ENCODE data around the gene STARD5.
"Not testable (repeated sequence)": the region's sequence is repeated elsewhere in the genome, so short reads cannot be mapped to it uniquely, and the experiment has no call there.

Gene STARD5

DNA sequence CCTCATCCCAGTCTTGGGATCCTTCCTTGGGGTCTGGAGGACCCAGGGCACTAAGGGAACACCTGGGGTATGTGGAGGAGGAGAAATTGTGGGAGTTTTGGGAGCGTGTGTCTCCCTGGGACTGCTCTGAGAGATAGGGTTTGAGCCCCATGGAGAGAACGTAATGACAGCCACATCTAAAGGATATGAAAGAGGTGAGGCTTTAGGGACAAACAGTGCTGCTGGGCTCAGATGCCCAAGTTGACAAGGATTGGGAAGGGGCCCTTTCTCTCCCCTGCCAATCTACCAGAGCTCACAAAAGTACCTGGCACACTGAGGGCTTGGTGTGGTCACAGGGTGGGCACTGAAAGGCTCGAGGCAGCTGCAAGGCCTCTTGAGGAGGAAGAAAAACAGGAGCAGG is 13.3 kb upstream of the STARD5 start:
- no peak for DNase-seq (ENCODE audit: low read depth)

DNA sequence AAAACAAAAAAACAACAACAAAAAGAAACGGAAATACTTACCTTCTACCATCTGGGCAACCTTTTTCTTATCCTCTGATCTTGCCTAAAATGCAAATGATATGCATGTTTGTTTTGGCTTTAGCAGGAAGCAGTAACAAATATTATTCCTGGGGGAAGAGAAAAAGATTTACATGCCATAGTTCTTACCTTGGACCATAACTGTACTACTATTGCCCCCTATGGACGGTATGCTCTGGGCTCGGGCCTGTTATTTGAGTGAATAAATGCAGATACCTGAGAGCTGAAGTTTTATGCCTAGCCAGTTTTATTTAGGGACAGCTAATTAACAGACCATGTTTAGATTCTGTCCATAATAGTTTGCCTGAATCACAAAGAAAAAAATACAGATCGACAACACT is 12.6 kb upstream of the STARD5 start:
- no peak for DNase-seq (ENCODE audit: low read depth)

DNA sequence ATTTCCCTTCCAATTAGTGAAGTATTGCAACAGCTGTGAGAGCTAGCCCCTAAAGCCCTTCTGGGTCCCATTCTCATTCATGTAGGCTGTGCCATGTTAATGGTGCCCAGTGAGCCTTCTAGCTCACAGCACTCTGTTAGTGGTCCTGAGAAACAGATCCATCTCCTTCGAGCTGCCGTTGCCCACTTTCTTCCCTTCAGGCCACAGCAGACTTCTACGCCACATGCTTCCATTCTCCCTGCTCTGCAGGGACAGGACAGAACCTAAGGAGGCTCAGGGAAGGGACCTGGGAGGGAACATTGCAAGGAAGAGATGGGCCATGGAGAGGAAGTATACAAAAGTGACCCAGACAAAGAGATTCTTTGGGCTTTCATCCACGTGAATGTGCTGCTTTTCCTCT is 11.7 kb upstream of the STARD5 start:
- no peak for DNase-seq (ENCODE audit: low read depth)

DNA sequence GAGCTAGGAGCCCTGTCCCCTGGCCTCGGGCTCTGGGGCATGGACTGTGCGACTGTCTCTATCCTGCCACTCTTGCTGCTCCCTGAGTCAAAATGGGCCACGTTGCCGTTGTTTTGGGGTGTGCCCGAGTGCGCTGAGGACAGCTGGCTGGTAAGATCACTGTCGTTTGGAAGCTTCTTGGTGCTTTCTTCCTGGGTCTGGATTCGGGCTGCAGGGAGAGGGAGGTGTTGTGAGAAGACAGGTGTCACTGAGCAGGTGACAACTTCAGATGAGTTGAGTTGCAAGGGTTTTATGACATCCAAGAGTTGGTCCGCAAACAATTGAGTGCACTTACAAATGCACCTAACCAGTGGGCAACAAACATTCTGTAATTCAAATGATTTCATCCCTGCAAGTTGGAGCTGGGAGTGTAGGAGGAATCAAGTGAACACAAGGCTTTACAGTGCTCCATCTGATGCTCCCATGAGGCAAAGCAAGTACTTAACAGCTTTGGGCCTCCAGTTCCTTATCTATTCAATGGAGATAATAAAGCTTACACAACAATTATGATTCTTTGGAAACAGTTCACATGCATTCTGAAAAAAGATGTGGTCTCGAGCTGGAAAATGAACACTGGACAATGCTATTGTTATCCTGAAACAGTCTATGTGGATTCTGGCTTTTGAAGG is 11.0 kb upstream of the STARD5 start:
- DNase-seq (ENCODE audit: low read depth): no peak

DNA sequence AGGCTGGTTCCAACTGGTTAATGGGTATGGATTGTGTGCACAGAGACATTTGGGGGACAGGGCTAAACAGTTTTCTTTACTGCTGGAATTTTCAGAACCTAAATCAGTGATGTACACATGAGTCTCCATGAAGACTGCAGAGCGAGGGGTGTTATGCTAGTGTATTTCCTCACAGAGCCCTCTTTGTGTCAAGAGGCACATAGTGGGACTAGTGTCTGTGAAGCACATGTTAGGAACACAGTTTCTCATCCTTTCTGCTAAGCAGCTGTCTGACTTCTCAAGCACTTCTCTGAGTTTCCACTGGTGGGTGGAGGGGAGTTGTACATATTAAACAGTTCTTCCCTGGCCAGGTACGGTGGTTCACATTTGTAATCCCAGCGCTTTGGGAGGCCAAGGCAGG is 9.4 kb upstream of the STARD5 start:
- no peak for DNase-seq (ENCODE audit: low read depth)

DNA sequence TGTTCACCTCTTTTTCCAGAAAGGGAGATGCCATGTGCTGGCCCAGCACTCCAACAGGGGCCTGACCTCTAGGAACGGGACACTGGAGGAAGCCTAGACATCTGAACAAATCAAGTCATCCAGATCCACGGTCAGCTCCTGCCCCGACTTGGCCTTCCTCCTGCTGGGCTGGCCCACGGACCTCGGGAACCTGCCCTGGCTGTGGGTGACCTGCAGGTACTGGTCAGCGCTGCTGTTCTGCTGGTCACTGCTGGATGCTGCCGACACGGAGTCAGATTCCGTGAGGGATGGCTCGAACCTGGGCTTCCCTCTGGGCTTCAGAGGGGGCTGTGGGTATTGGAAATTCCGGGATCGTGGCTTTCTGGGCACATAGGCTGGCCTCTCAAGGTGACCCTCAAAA is 8.4 kb upstream of the STARD5 start:
- no peak for DNase-seq (ENCODE audit: low read depth)

DNA sequence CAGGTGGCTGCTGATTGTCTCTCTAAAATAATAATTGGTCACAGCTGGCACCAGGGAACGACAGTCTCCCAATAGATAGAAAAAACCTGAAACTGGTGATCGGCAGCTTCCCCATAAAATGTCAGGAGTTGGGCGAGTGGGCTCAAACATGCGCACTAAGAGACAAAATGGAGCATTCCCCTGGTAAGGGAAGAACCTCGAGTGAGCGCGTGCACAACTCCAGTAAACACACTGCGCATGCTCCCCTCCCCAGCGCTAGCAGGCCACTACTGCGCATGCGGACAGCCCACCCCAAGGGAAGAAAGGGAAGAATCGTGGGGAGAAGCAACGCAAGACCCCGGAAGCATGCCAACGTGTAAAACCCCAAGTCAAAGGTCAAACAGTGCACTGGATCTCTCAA is 7.7 kb upstream of the STARD5 start:
- DNase-seq (ENCODE audit: low read depth): no peak

DNA sequence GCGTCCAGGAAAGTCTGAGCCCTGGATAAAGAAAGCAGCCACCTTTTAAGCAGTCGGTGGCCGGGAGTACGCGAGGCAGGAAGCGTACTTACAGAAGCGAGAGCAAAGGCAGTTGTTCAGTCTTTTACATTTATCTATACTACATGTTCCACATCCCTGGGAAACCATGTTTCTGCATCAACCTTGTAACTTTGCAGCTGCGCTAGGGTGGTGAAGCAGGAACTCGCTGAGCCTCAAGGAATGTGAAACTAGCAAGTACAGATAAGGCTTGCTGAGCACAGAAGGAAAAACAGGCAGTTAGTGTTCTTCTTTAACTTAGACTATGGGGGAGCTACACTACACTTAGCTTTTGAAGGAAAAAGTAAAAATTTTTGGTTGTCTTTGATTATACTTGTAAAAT is 7.2 kb upstream of the STARD5 start:
- not testable (repeated sequence) for DNase-seq (ENCODE audit: low read depth)

DNA sequence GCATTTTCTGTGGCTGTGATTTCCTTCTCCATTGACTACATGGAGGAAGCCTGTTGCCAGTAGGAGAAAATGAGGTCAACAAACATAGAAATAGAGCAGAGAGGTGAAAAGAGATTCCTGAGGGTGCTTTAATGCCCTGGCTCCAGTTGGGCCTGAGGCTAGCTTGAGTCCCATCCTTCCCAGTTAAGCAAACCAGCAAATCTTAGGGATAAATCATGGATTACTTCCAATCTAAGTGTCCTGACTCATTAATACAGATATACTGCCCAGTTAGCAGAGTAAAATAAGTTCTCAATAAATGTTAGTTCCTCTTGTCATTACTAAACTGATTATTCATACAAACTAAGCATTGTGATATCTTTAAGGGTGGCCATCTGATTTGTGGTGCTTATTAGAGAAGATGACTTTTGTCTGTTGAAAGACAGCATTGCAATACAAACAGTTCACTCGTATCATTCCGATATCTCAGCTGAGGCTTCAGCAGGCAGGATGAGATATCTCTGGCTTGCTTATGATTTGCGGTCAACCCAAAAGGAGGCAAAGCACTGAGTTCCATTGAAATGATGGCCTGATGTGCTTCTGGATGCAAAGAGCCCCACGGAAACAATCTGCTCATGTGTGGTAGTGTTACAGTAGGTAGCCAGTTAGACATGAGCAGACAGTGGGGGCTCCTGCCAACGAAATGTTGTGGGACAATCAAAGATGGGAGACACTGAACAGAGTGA is 6.6 kb upstream of the STARD5 start:
- no peak for DNase-seq (ENCODE audit: low read depth)

DNA sequence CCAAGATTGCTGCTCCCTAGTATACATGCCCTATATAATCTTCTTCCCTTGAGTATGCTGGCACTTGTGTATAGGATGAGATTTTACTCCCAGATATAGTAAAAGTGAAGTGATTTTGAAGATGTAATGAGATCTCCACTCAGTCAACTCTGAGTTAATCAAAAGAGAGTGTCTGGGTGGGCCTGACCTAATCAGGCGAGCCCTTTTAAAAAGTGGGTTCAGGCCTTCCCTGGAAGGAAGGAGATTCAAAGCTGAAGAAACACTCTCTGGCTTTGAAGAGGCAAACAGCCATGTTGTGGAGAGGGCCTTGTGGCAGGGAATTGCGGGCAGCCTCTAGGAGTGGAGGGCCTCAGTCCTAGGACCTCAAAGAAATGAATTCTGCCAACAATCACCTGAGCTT is 5.5 kb upstream of the STARD5 start:
- DNase-seq (ENCODE audit: low read depth): no peak

DNA sequence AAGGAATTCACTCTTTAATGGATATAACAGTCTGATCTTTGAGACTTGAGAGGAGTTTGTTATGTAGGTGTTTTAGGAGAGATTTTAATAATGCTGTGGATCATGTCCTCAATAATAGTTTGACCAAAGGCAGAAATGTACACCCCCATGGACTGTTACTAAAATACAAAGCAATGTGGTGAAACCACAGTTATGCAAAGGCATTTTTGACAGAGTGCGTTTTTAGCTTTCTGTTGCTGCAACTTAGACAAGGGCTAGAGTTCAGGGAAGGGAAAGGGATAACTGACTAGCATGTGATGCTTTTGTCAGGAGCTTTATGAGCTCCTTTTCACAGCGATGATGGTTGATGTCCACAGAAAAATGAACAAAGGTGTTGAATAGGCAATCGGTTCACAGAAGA is 3.6 kb upstream of the STARD5 start:
- no peak for DNase-seq (ENCODE audit: low read depth)

DNA sequence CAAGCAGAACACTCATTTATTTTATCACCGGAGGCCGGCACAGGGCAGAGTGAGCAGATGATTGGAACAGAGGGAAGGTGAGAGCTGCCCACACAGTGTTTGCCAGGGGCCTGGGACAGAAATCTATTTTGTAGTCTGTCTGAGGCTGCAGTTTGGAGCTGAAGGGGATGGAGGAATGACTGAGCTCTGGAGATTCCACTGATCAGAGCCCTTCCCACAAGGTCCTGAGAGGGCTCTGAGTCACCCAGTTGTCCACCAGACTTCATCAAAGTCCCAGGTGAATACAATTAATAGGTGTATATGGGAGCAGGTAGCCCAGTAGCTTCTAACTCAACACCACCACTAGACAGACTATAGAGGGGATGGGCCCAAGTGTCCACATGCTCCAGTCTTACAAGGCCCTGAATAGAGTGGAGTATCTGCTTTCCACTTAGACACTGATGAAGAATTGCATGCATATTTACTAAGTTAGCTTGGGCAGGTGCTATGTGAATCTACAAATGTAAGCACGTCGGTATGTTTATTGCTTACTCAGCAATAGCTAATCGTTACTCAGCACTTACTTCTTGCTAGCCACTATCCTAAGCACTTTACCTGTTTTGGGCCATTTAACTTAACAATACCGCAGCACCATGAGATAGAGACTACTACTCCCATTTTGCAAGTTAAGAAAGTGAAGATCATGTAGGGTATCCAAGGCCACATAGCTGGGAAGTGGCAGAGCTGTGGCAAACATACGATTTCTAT is 2.7 kb upstream of the STARD5 start:
- no peak for DNase-seq (ENCODE audit: low read depth)

DNA sequence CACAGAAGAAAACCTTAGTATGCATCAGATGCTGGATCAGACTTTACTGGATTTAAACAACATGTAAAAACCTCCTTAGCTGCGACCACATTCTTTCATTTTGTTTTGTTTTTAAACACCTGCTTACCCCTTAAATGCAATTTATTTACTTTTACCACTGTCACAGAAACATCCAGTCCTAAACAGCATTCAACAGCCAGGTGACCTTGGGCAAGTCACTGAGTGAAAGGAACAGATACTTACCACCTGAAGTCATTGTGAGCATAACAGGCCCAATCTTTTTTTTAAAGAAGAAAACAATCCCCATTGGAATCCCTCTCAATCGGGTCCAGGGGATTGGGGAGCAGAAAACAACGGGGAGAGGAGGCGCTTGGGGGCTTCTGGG is 390 bp downstream of the STARD5 start:
- no peak for DNase-seq (ENCODE audit: low read depth)

DNA sequence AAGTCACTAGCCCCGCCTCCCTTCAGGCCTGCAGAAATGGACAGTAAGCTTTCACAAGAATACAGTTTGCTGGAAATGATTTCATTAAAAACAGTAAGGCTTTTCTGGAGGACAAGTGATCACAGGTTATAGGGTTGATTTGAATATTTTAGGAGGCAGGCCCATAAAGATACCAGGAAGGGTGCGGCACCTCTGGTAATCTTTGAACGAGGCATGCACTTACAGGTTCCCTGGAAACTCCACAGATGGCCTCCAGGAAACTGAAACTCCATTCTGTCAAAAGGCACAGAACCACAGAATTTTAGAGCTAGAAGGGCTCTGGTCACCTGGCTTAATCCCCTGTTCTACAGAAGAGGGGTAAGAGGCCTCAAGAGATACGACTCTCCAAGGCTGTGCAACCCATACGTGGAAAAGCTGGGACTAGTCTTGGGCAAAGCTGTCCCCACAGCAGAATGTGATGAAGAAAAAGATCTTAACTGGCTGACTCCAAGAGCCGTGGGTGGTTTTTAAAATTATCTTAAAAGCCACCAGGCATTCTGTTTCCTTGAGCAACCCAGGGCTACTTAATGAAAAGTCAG is 1.2 kb downstream of the STARD5 start:
- DNase-seq (ENCODE audit: low read depth): no peak

DNA sequence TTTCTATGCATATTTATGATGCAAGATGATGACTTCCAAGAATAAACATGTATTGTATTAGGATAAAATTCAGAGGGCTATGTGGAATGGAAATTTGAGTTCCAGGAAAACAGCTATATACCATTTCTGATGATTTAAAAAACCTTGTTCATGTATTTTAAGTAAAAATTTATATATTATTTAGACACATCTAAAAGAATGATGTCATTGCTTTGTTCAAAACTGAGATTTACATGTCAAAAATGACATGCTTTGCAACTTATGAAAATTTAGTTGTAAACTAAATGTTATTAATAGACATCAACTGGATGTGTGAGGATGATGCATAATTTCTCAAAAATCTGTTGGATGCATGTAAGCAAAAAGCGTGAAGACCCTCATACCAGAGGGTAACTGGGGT is 2.3 kb downstream of the STARD5 start:
- no peak for DNase-seq (ENCODE audit: low read depth)

DNA sequence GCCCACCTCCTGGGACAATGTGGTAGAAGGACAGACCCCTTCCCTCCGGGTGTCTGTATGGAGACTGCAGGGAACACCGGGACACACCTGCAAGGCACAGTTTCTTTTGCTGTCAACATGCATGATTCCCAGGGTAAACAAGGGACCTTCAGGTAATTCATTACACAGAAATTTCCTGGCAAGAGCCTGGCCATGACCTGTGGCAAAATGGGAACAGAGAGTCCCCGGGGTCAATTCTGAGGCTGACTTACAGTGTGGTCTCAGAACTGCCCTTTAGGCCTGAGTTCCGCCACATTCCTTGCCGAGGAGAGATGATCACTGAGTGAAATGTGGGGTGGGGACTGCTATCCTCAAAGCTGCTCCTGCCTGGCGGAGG is 6.3 kb downstream of the STARD5 start:
- no peak for DNase-seq (ENCODE audit: low read depth)

DNA sequence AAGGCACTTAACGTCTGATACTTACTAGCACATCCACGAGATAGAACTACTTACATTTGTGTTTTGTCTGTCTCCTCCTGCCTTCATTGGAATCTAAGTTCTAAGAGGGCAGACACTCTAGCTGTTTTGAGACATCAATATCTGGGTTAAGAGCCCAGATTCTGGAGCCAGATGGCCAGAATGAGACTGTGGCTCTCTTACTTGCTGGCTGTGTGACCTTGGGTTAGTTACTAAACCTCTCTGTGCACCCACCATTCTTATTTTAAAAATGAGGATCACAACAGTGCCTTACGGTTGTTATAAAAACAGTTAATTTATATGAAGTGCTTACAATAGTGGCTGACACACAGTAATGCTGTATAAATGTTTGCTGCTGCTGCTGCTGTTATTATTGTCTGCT is 7.7 kb downstream of the STARD5 start:
- DNase-seq (ENCODE audit: low read depth): no peak

DNA sequence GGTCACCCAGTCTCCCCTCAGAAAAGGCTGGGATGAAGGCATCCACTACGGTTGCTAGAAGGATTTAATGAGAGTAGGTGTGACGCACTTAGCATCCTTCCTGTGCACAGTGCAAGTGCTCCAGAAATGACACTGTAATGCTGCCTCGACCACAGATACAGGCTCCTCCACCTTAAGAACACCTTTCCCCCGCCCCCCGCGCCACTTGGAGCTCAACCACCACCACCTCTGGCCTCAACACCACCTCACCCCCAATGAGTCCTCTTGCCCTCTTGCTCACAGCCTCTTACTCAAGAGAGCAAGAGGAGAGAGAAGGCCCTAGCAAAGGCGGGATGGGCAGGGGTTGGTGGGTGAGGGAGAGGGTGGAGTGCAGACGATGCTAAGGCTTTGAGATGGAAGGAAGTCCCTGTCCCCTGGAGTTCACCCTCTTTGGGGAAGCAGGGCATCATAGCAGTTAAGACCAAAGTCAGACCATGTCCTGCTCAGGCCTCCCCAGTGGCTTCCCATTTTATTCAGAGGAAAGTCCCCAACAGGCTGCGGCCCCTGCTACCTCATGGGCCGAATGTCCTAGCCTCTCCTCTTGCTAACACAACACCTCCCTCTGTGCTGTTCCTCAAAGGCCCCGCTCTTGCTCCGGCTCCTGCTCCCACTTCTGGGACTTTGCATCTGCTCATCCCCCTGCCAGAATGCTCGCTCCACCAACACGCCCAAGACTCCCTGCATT is 8.3 kb downstream of the STARD5 start:
- no peak for DNase-seq (ENCODE audit: low read depth)

DNA sequence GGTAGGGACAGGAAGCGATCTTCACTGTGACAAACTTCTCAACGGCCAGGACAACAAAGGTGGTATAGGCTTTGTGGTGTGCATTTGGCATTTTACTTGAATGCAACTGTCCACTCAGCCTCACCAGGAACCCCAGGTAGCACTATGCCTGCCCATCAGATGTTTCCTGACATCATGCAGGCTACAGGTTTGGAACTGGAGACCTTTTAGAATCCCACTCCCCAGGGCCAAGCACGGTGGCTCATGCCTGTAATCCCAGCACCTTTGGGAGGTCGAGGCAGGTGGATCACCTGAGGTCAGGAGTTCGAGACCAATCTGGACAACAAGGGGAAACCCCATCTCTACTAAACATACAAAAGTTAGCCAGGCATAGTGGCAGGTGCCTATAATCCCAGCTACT is 9.6 kb downstream of the STARD5 start:
- DNase-seq (ENCODE audit: low read depth): no peak

DNA sequence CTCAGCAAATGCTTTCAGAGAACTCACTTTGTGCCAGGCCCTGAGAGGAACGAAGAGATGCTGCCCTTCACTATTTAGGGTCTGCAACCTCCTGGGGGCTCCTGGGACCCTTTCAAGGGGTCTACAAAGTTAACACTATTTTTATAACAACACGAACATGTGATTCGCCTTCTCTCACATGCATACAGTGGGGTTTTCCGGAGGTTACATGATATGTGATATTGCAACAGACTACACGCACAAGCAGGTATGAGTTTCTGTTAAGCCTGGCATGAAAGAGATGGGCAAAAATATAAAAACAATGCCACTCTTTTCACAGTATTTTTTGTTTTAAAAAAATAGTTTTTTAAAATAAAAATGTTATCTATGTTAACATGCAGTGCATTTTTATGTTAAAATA is 10.3 kb downstream of the STARD5 start:
- DNase-seq (ENCODE audit: low read depth): no peak

DNA sequence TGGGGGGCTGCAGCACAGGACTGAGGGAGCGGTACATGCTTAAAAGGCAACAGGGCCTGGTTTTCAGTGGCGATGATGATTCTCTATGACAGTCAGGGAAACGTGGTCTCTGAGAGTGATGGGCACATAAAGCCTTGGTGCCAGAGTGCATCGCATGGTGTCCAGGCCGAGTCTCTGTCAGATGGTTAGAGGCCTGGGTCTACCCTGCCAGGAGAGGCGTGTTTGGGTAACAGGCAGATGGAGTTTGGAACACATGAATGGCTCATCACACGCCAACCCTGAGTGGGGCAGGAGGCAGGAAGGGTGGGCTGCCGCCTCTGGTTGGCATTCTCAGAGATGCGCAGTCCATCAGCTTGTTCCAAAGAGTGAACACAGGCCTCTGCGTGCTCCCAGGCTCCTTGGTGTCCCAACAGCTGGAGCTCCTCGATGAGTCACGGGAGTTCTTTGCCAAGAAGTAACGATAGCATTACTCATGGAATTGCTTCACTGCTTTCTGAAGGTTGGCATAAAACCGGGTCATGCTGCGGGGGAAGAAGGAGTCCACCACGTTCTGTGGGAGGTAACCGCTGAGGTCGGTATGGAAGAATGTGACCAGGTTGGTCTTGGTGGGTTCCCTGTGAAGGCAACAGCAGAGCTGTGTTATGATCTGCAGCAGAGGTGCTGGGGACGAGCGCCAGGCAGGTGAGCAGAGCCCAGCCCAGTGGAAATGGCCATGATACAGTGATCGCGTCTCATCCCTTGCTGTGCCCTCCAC is 11.0 kb downstream of the STARD5 start:
- no peak for DNase-seq (ENCODE audit: low read depth)
